Stimulated activated CD4-positive, alpha-beta T cell treated with anti-CD3 and anti-CD28 coated beads, TNF-alpha, amount 100 ng/mL, for 1 hour (primary cell): Measurements from ENCODE around the gene ZNF722.
"Not testable (repeated sequence)": the region's sequence is repeated elsewhere in the genome, so short reads cannot be mapped to it uniquely, and the experiment has no call there.

Experiments used
- DNase-seq, 3 donors: peaks; one replicate each; pipeline ENCODE4 v3.0.0-alpha.2; 2020; ENCODE audit warnings: low read depth in 3 of 3, low spot score in 1 of 3

ZNF722 gene

DNA sequence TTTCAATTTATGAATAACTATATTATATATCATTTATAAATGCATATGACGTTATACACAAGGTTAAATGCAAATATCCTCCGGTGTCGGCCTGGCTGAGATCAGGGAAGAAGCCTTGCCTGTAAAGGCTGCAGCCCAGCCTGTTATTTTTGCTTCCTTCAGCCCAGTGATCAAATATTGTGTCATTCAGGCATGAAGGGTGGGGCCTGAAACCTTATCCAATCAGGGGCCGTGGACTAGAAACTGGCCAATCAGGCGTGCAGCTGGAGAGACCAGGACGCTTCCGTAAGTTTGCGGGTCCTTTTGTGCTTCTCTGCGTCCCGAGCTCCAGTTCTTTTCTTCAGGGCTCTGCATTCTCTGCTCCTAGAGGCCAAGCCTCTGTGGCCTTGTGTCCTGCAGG lies at the start of gene ZNF722:
Gene ZNF722 (plus strand): TSS at position 301 of the 400 bp plus-strand sequence. CDS start 113 bp downstream, outside the sequence.
- no peak for DNase-seq

DNA sequence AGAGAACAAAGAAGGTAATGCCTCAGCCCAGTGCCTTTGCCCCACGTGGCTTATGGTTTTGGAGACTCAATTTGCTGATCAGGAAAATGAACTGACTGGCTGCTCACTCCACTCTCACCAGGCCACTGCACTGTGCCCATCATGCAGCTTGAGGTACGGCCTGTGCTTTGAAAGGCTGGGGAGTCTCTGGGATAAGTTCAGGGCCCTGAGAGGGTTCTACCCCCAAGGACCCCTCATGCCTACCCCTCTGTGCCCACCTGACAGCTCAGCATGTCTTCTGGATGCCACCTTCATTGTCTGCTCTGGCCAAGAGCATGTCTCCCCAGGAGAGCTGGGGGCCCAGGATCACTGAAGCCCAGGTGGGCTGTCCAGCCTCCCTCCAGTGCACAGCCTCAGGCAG lies 45.5 kb upstream of the ZNF722 start:
- DNase-seq, result no peak

DNA sequence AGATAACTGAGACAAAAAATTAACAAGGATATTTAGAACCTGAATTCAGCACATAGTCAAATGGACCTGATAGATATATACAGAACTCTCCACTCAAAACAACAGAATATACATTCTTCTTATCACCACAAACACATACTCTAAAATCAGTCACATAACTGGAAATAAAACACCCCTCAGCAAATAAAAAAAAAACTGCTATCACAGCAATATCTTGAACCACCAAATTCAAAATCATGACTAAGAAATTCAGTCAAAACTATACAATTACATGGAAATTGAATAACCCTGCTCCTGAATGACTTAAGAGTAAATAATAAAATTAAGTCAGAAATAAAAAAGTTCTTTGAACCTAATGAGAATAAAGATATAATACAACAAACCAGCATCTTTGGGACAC lies 30.0 kb upstream of the ZNF722 start:
- DNase-seq, result no peak

DNA sequence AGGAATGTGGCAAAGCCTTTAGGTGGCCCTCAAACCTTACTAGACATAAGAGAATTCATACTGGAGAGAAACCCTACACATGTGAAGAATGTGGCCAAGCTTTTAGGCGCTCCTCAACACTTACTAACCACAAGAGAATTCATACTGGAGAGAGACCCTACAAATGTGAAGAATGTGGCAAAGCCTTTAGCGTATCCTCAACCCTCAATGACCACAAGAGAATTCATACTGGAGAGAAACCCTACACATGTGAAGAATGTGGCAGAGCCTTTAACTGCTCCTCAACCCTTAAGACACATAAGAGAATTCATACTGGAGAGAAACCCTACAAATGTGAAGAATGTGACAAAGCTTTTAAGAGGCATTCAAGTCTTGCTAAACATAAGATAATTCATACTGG lies 16.8 kb downstream of the ZNF722 start:
- DNase-seq, result not testable (repeated sequence)

DNA sequence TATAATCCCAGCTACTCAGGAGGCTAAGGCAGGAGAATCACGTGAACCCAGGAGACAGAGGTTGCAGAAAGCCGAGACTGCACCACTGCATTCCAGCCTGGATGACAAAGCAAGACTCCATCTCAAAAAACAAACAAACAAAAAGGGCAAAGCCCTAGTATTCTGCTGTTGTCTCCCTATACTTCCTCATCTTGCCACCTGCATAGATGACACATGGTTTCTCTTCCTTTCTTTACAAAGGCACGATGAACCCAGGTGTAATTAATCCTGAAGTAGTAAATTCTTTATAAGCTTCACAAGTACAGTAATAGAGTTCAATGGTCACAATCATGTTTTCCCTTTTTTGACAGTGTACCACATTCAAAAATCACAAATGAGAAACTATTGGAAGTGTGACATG lies 36.7 kb downstream of the ZNF722 start:
- no peak for DNase-seq

DNA sequence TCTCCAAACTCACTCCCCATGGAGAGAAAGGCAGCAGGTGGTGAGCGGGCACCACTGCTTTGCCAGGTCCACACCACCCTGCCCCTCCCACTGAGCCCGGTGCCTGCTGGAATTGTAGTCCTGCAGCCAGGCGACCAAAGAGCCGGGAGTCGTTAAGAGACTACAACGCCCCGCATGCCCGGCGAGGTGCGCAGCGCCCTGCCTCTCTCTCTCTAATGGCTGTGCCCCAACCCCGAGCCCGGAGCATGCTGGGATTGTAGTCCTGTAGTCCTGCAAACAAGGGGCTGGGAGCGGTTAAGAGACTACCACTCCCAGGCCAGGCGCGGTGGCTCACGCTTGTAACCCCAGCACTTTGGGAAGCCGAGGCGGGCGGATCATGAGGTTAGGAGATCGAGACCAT lies 38.4 kb downstream of the ZNF722 start:
- DNase-seq, result no peak

GRCh38 chr7:64045301-64046040 lies 46.8 kb downstream of the ZNF722 start, which contains the start of gene ZNF727:
Gene ZNF727, plus strand, starts transcription at chr7:64045434. Its CDS starts 188 bp downstream, at chr7:64045622.
- DNase-seq, result peak in 1 of 3 donors; percentile 5

- DNase-seq, result no peak
These were observed 47.4 kb downstream of the ZNF722 start for GRCh38 chr7:64046041-64046389.
